NCI-H2196 (cell line): ENCODE measurements around the gene ZNF274.
"Not testable (repeated sequence)": the region's sequence is repeated elsewhere in the genome, so short reads cannot be mapped to it uniquely, and the experiment has no call there.

Source experiments
- DNase-seq: peaks from one replicate; lab custom pipeline; 2025; ENCODE audit not compliant: unreplicated experiment; lab: John Stamatoyannopoulos, UW

ZNF274 gene

DNA sequence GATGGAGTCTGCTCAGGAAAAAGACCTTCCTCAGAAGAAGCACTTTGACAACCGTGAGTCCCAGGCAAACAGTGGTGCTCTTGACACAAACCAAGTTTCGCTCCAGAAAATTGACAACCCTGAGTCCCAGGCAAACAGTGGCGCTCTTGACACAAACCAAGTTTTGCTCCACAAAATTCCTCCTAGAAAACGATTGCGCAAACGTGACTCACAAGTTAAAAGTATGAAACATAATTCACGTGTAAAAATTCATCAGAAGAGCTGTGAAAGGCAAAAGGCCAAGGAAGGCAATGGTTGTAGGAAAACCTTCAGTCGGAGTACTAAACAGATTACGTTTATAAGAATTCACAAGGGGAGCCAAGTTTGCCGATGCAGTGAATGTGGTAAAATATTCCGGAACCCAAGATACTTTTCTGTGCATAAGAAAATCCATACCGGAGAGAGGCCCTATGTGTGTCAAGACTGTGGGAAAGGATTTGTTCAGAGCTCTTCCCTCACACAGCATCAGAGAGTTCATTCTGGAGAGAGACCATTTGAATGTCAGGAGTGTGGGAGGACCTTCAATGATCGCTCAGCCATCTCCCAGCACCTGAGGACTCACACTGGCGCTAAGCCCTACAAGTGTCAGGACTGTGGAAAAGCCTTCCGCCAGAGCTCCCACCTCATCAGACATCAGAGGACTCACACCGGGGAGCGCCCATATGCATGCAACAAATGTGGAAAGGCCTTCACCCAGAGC, 29.6 kb downstream of the ZNF274 start:
- no peak for DNase-seq

DNA sequence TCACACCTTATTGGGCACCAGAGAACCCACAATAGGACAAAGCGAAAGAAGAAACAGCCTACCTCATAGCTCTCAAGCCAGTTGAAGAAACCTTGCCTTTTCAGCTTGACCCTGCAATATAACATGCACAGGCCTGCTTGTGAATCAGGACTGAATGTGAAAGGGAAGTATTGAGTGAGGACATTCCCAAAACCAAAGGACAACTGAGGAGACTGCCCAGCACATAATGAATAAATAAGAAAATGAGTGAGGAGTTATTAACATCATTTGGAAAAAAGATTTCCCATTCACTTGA, 30.2 kb downstream of the ZNF274 start:
- no peak for DNase-seq

DNA sequence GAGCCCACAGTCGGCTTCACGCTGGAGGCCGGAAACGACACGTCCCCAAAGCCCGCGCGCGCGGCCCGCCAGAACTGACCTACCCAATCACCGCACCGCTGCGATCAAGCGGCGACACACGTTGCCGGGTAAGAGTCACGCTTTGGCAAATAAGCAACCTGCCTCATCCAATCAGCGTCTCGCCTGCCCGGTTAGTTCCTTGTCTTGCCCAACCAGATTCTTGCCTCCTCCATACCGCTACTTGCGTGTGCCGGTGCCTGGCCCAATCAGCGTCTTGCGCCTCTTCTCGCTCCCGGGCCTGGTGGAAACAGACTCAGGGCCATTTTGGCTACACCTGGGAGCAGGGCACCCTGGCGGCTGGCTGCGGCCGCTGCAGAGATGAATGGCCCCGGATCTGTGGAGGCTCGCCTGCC, 34.2 kb downstream of the ZNF274 start:
- no peak for DNase-seq

DNA sequence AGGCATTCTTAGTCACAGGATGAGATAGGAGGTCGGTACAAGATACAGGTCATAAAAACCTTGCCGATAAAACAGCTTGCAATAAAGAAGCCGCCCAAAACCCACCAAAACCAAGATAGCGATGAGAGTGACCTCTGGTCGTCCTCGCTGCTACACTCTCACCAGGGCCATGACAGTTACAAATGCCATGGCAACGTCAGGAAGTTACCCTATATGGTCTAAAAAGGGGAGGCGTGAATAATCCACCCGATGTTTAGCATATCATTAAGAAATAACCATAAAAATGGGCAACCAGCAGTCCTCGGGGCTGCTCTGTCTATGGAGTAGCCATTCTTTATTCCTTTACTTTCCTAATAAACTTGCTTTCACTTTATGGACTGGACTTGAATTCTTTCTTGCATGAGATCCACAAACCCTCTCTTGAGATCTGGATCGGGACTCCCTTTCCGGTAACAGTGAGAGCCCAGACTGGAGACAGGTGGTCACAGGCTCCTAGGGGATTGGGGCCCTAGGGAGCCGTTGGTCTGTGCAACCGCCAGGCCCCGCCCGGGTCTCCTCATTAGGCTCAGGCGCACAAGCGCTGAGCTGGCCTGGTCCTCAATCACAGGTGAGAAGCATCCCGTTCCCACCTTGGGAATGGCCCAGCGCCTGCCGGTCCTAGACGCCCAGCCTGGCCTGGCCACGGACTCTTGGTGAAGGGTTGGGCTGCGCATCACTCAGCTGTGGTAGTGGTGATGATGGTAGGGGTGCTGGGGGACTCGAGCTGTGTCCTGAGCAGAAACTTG, 34.9 kb downstream of the ZNF274 start:
- no peak for DNase-seq

DNA sequence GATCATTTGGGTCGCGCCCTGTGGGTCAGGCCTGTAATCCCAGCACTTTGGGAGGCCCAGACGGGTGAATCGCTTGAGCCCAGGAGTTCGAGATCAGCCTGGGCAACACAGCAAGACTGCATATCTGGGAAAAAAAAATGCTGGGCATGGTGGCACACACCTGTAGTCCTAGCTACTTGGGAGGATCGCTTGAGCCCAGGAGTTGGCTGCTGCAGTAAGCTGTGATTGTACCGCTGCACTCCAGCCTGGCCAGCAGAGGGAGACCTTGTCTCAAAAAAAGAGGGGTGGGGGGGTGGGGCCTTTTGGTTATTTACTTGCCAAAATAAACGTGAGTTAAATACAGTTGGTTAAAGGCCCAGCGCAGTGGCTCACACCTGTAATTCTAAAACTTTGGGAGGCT, 36.0 kb downstream of the ZNF274 start:
- DNase-seq, result no peak

- no peak for DNase-seq
These were observed 45.2 kb downstream of the ZNF274 start for GRCh38 chr19:58227964-58228584.

DNA sequence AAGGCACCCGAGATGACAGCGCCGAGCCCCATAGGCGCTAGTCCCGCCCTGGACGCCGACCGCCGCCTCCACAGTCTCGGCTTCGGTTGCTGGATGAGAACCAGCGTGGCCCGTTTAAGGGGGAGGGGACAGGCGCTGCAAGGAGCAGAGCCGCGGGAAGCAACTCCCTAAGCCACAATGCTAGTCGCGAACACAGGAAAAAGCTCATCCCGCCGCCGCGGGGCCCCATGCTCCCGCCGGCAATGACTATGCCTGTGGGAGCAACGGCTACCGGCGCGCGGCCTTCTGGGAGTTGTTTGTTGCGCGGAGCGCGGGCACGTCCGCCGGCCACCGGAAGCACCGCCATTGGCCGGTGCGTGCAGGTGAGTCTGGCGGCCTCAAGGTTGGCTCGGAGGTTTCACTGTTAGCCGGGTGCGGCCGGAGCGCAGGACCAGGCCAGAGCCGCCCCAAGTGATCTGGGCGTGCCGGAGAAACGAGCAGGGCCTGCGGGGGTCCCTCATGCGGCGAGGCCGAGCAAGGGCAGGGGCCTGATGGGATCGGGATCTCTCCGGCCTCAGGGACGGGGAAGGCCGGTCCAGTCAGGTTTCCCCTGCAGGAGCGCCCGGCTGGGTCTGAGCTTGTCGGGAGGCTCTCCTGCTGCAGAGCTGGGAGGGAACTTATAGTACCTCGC, 45.9 kb downstream of the ZNF274 start, which contains the start of gene ZNF544:
Gene ZNF544, plus strand, starts transcription at position 330 of the 670 bp plus-strand sequence. CDS start 15,110 bp downstream, outside the sequence.
- peak; percentile 77 for DNase-seq

- peak; percentile 40 for DNase-seq
These were observed 46.4 kb downstream of the ZNF274 start for GRCh38 chr19:58229255-58229639.

DNA sequence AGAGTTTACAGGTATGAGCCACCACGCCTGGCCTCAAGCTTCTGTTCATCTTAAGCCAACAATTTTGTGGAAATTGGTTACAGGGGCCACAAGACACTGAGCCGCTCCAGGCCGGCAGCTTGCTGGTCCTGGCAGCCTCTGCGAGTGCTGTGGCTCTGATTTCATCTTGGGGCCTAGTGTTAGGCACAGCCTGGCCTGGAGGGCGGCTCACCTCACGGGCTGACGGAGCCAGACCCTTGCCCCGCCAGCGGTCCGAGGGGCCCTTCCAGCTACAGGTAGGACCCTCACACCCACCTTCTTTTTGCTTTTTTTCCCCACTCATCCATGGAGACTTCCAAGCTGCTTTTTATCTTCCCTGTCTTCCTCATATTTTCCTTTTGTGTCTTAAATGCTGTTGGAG, 54.5 kb downstream of the ZNF274 start:
- DNase-seq, result no peak

DNA sequence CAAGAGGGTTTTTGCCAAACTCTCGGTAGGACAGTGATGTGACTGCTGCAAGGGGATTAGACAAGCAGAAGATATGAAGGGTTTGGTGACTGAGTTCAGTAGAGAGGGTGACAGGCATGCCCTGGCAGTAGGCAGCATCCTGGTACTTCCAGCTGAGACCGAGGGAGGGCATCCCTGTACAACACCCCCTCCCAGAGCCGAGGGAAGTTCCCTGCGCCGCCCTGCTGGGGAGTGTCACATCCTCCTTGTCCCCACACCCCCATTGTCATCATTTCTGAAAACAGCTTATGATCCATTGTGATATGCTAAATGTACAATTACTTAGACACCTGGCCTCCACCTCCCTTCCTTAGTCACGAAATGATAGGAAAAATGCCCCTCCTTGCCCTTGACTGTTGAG, 60.5 kb downstream of the ZNF274 start:
- no peak for DNase-seq

- no peak for DNase-seq
These were observed 66.0 kb downstream of the ZNF274 start for GRCh38 chr19:58248886-58249285.

- no peak for DNase-seq
These were observed 69.3 kb downstream of the ZNF274 start for GRCh38 chr19:58252102-58252685.

DNA sequence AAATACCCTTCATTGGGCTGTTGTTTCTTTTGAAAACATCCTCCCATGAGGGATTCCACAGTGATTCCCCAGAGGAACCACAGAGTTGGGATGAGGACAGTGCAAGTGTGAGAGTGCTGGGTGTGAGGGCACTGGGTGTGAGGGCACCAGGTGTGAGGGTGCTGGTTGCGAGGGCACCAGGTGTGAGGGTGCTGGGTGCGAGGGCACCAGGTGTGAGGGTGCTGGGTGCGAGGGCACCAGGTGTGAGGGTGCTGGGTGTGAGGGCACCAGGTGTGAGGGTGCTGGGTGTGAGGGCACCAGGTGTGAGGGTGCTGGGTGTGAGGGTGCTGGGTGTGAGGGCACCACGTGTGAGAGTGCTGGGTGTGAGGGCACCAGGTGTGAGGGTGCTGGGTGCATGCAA, 75.4 kb downstream of the ZNF274 start:
- DNase-seq, result not testable (repeated sequence)

- DNase-seq, result no peak
These were observed 78.7 kb downstream of the ZNF274 start for GRCh38 chr19:58261600-58261967.

- DNase-seq, result no peak
These were observed 79.4 kb downstream of the ZNF274 start for GRCh38 chr19:58261968-58262921.

- DNase-seq, result no peak
These were observed 80.0 kb downstream of the ZNF274 start for GRCh38 chr19:58262922-58263296.
